HUES48 (cell line): ENCODE measurements around the gene CCDC14.

Experiments
- H3K27ac ChIP-seq: one replicate; pipeline ENCODE4 v1.7.0; 2013; ENCODE audit warnings: low read depth, low read length, inconsistent platforms
- H3K27me3 ChIP-seq: 2 replicates; pipeline ENCODE4 v1.6.1; 2013; ENCODE audit warnings: mild to moderate bottlenecking, low read length; ENCODE audit not compliant: control insufficient read depth, insufficient read depth
- H3K36me3 ChIP-seq: 2 replicates; pipeline ENCODE4 v1.6.1; 2013; ENCODE audit warnings: low read length; ENCODE audit not compliant: control insufficient read depth, insufficient read depth
- H3K4me1 ChIP-seq: 2 replicates; pipeline ENCODE4 v1.6.1; 2013; ENCODE audit warnings: mild to moderate bottlenecking, low read length; ENCODE audit not compliant: control insufficient read depth, insufficient read depth
- H3K4me3 ChIP-seq: 2 replicates; pipeline ENCODE4 v1.5.1; 2013; ENCODE audit warnings: mild to moderate bottlenecking, low read depth, low read length
- H3K9ac ChIP-seq: 2 replicates; pipeline ENCODE4 v1.6.1; 2013; ENCODE audit warnings: mild to moderate bottlenecking, low read depth, low read length, moderate library complexity
- H3K9me3 ChIP-seq: 2 replicates; pipeline ENCODE4 v1.6.1; 2013; ENCODE audit warnings: low read length; ENCODE audit not compliant: control insufficient read depth, insufficient read depth

The CCDC14 gene

GRCh38 chr3:123961508-123961856 is 453 bp upstream of the CCDC14 start:
- Histone ChIP-seq H3K9me3 (no peaks in the 10 kb centered on the region), H3K4me1 (peaks cover 6% of the 10 kb centered on the region; the same call in 1 of the 2 replicates), H3K27ac (no peak overlapping the region), H3K4me3 (peak overlapping the region; percentile 95), H3K9ac (no peak overlapping the region), H3K36me3 (peaks cover 10% of the 10 kb centered on the region), H3K27me3 (peaks cover 17% of the 10 kb centered on the region)

- Histone ChIP-seq H3K9me3 (no peaks in the 10 kb centered on the region), H3K4me3 (no peak overlapping the region), H3K27me3 (no peaks in the 10 kb centered on the region), H3K4me1 (no peaks in the 10 kb centered on the region), H3K9ac (no peak overlapping the region), H3K36me3 (peaks cover 75% of the 10 kb centered on the region), H3K27ac (no peak overlapping the region)
These were observed 7.3 kb downstream of the CCDC14 start for GRCh38 chr3:123953735-123954134.

DNA sequence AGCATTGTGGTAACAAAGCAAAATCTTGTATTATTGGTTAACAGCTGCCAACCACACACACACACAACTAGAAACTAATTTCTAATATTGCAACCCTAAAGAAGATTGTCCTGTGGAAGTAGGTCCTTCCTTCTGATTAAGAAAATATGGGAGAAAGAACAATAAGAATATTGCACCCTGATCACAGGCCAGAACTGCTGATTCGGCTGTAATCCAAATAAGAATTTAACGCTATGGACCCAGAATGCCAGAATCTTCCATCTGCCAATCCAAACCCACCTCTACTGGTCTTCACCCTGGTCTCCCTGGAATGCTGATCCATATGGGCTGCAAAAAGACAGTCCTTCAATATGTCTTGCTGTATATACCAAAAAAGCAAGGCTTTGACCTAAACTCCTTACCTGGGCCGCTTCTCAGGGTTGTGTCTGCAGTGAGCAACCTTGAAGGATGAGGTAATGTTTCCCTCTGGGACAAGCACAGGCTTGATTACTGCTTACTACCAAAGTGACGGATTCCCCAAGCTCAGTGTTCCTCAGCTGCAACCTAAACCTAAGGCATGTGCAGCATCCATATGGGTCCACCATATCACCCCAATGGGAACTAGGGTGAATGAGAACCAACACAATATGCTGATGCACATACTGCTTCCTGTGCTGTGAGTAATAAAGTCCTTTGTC is 8.0 kb downstream of the CCDC14 start:
- H3K9me3 ChIP-seq, result no peaks in the 10 kb centered on the region
- H3K36me3 ChIP-seq, result peaks cover 81% of the 10 kb centered on the region
- H3K4me3 ChIP-seq, result no peak overlapping the region
- no peak overlapping the region for H3K27ac ChIP-seq
- H3K4me1 ChIP-seq, result no peaks in the 10 kb centered on the region
- no peak overlapping the region for H3K9ac ChIP-seq
- no peaks in the 10 kb centered on the region for H3K27me3 ChIP-seq

GRCh38 chr3:123951522-123952447 is 9.2 kb downstream of the CCDC14 start:
- Histone ChIP-seq H3K36me3 (peaks cover 93% of the 10 kb centered on the region), H3K27ac (no peak overlapping the region), H3K27me3 (no peaks in the 10 kb centered on the region), H3K4me1 (no peaks in the 10 kb centered on the region), H3K9me3 (no peaks in the 10 kb centered on the region), H3K4me3 (no peak overlapping the region), H3K9ac (no peak overlapping the region)

DNA sequence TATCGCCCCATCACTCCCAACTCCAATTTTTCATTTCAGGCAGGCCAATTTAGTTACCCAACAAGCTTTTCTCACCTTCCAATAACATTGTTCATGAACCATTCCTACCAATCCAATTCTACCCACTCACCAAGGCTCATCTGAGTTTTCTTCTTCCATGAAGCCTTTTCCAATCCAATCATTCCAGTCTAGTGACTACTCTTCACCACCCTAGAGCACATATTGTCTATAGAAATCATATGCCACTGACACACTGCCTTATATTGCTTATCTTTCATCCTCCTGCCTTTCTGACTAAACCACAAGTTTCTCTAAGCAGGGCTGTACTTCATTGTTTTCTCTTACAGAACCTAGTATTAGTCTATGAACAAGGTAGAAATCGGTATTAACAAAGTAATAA is 11.4 kb downstream of the CCDC14 start:
- H3K27ac ChIP-seq, result no peak overlapping the region
- H3K27me3 ChIP-seq, result no peaks in the 10 kb centered on the region
- H3K9ac ChIP-seq, result no peak overlapping the region
- peaks cover 94% of the 10 kb centered on the region for H3K36me3 ChIP-seq
- no peaks in the 10 kb centered on the region for H3K9me3 ChIP-seq
- no peak overlapping the region for H3K4me3 ChIP-seq
- H3K4me1 ChIP-seq, result no peaks in the 10 kb centered on the region

- Histone ChIP-seq H3K4me3 (no peak overlapping the region), H3K9ac (no peak overlapping the region), H3K9me3 (no peaks in the 10 kb centered on the region), H3K27me3 (no peaks in the 10 kb centered on the region), H3K27ac (no peak overlapping the region), H3K4me1 (no peaks in the 10 kb centered on the region), H3K36me3 (peaks cover 95% of the 10 kb centered on the region)
These were observed 12.6 kb downstream of the CCDC14 start for GRCh38 chr3:123948449-123948848.

GRCh38 chr3:123947482-123947881 is 13.5 kb downstream of the CCDC14 start:
- no peaks in the 10 kb centered on the region for H3K9me3 ChIP-seq
- no peak overlapping the region for H3K4me3 ChIP-seq
- peaks cover 95% of the 10 kb centered on the region for H3K36me3 ChIP-seq
- no peaks in the 10 kb centered on the region for H3K27me3 ChIP-seq
- no peak overlapping the region for H3K27ac ChIP-seq
- no peak overlapping the region for H3K9ac ChIP-seq
- H3K4me1 ChIP-seq, result no peaks in the 10 kb centered on the region

- Histone ChIP-seq H3K27ac (no peak overlapping the region), H3K9me3 (no peaks in the 10 kb centered on the region)
These were observed 19.5 kb downstream of the CCDC14 start for GRCh38 chr3:123941542-123941941.

GRCh38 chr3:123941121-123941520 is 19.9 kb downstream of the CCDC14 start:
- Histone ChIP-seq H3K36me3 (peaks cover 98% of the 10 kb centered on the region), H3K4me3 (no peak overlapping the region)

More at GRCh38 chr3:123941542-123941941, 19.5 kb downstream of the CCDC14 start:
- Histone ChIP-seq H3K4me3 (no peak overlapping the region), H3K36me3 (peaks cover 98% of the 10 kb centered on the region), H3K9ac (no peak overlapping the region), H3K27me3 (no peaks in the 10 kb centered on the region), H3K4me1 (no peaks in the 10 kb centered on the region)

GRCh38 chr3:123939706-123940105 is 21.3 kb downstream of the CCDC14 start:
- H3K4me3 ChIP-seq, result no peak overlapping the region
- H3K36me3 ChIP-seq, result peaks cover 97% of the 10 kb centered on the region
- no peaks in the 10 kb centered on the region for H3K4me1 ChIP-seq
- no peaks in the 10 kb centered on the region for H3K9me3 ChIP-seq
- no peak overlapping the region for H3K9ac ChIP-seq
- H3K27ac ChIP-seq, result no peak overlapping the region
- H3K27me3 ChIP-seq, result no peaks in the 10 kb centered on the region

More at GRCh38 chr3:123941121-123941520, 19.9 kb downstream of the CCDC14 start:
- Histone ChIP-seq H3K9ac (no peak overlapping the region), H3K27me3 (no peaks in the 10 kb centered on the region), H3K27ac (no peak overlapping the region), H3K4me1 (no peaks in the 10 kb centered on the region), H3K9me3 (no peaks in the 10 kb centered on the region)

DNA sequence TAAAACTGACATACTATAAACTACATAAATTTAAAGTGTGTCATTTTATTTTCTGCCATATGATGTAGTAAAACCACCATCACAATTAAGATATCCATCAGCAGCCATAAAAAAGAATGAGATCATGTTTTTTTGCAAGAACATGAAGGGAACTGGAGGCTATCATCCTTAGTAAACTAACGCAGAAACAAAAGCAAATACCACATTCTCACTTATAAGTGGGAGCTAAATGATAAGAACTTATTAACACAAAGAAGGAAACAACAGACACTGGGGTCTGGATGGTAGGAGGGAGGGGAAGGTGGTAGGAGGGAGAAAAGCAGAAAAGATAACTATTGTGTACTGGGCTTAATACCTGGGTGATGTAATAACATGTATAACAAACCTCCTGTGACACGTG is 24.6 kb downstream of the CCDC14 start:
- H3K36me3 ChIP-seq, result peaks cover 94% of the 10 kb centered on the region
- H3K9ac ChIP-seq, result no peak overlapping the region
- H3K4me1 ChIP-seq, result no peaks in the 10 kb centered on the region
- H3K27me3 ChIP-seq, result no peaks in the 10 kb centered on the region
- H3K9me3 ChIP-seq, result no peaks in the 10 kb centered on the region
- H3K27ac ChIP-seq, result no peak overlapping the region
- no peak overlapping the region for H3K4me3 ChIP-seq
